GM12892 (cell line): ENCODE results near the gene SMYD4.
"Not testable (repeated sequence)": the region's sequence is repeated elsewhere in the genome, so short reads cannot be mapped to it uniquely, and the experiment has no call there.

ENCODE experiments used
- POLR2A ChIP-seq: IDR thresholded peaks from 2 replicates; pipeline ENCODE4 v1.6.1; 2011; ENCODE audit warnings: low read depth, low read length, control low read depth
- POLR2AphosphoS5 ChIP-seq: IDR thresholded peaks from 2 replicates; pipeline ENCODE4 v1.6.1; 2011; ENCODE audit warnings: low read depth, low read length, control low read depth
- TAF1 ChIP-seq: IDR thresholded peaks from 2 replicates; pipeline ENCODE4 v1.6.1; 2011; ENCODE audit warnings: low read depth, mild to moderate bottlenecking, control low read depth, low read length, borderline replicate concordance

DNA sequence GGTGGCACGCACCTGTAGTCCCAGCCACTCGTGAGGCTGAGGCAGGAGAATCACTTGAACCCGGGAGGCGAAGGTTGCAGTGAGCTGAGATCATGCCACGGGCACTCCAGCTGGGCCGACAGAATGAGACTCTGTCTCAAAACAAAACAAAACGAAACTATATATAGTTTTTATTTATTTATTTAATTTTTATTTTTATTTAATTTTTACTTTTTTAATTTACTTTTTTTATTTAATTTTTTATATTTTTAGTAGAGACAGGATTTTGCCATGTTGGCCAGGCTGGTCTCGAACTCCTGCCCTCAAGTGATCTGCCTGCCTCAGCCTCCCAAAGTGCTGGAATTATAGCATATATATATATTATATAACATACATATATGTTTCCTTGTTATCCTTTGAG lies 26.8 kb upstream of the SMYD4 start:
- TF ChIP-seq POLR2A, POLR2AphosphoS5, TAF1: not testable (repeated sequence)
